ENCODE measurements around the gene DRAM2. TPM values are rescaled to one million over a fixed set of nuclear protein-coding genes. Genes with fewer than 3 reads are reported as not detected.
"Not testable (repeated sequence)": the region's sequence is repeated elsewhere in the genome, so short reads cannot be mapped to it uniquely, and the experiment has no call there.

Gene DRAM2
- total and polyA plus RNA-seq, 10 of the 15 experiments (the other 5 are each of a cell fraction or from before 2014, with no cell fraction given), result 39.1 to 229 (median 79.4) TPM

DNA sequence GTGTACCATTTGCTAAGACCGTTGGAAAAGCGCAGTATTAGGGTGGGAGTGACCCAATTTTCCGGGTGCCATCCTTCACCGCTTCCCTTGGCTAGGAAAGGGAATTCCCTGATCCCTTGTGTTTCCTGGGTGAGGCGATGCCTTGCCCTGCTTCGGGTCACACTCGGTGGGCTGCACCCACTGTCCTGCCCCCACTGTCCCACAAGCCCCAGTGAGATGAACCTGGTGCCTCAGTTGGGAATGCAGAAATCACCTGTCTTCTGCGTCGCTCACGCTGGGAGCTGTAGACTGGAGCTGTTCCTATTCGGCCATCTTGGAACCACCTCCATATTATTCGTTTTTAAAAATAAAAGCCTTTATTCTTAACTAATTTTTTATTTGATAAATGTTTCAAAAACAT is 60.6 kb downstream of the DRAM2 start:
- in situ Hi-C loops (cut with MboI); RAD21 ChIA-PET (ENCODE audit: unreplicated experiment); H3K4me3 ChIP-seq; H3K79me2 ChIP-seq (ENCODE audit: control insufficient read depth, insufficient read depth, low read length); ATAC-seq; H3K9me3 ChIP-seq (replicated peaks; ENCODE audit: control insufficient read depth, insufficient read depth, low read length); intact Hi-C loops (cut with micrococcal nuclease; ENCODE audit: unreplicated experiment); POLR2A ChIA-PET; CTCF ChIA-PET; H2AFZ ChIP-seq (ENCODE audit: control insufficient read depth, low read depth, low read length); DNase-seq (ENCODE audit: low read depth, low spot score); H3K36me3 ChIP-seq (ENCODE audit: control insufficient read depth in 2 of 2, insufficient read depth in 2 of 2, low read length in 1 of 2); H3K27me3 ChIP-seq (replicated peaks in 1 of 2; ENCODE audit: control insufficient read depth in 2 of 2, insufficient read depth in 2 of 2, low read length in 1 of 2); H3K4me1 ChIP-seq (ENCODE audit: control insufficient read depth, insufficient read depth, low read length); FAIRE-seq; H3K9ac ChIP-seq (ENCODE audit: control insufficient read depth, insufficient read depth, low read length); H3K27ac ChIP-seq (ENCODE audit: control insufficient read depth, insufficient read depth); H3K4me2 ChIP-seq (ENCODE audit: control insufficient read depth, insufficient read depth); H4K20me1 ChIP-seq (ENCODE audit: control insufficient read depth, insufficient read depth); BruUV-seq (replicated peaks); SMC1A ChIA-PET (ENCODE audit: uncharacterized antibody, unreplicated experiment): not testable (repeated sequence)
- WGBS (ENCODE audit: insufficient coverage, insufficient replicate concordance, low lambda C conversion rate, missing lambda C conversion rate), result 74% methylated on average over 12 of the region's 12 CpGs

DNA sequence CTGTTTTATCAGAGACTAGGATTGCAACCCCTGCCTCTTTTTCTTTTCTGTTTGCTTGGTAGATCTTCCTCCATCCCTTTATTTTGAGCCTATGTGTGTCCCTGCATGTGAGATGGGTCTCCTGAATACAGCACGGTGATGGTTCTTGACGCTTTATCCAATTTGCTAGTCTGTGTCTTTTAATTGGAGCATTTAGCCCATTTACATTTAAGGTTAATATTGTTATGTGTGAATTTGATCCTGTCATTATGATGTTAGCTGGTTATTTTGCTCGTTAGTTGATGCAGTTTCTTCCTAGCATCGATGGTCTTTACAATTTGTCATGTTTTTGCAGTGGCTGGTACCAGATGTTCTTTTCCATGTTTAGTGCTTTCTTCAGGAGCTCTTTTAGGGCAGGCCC is 62.6 kb downstream of the DRAM2 start:
- CTCF ChIA-PET; in situ Hi-C loops (cut with MboI); RAD21 ChIA-PET (ENCODE audit: unreplicated experiment); H3K27me3 ChIP-seq (replicated peaks in 1 of 2; ENCODE audit: control insufficient read depth in 2 of 2, insufficient read depth in 2 of 2, low read length in 1 of 2); H3K36me3 ChIP-seq (ENCODE audit: control insufficient read depth in 2 of 2, insufficient read depth in 2 of 2, low read length in 1 of 2); intact Hi-C loops (cut with micrococcal nuclease; ENCODE audit: unreplicated experiment); H4K20me1 ChIP-seq (ENCODE audit: control insufficient read depth, insufficient read depth); SMC1A ChIA-PET (ENCODE audit: uncharacterized antibody, unreplicated experiment); H3K9ac ChIP-seq (ENCODE audit: control insufficient read depth, insufficient read depth, low read length); H3K4me1 ChIP-seq (ENCODE audit: control insufficient read depth, insufficient read depth, low read length); BruUV-seq (replicated peaks); H2AFZ ChIP-seq (ENCODE audit: control insufficient read depth, low read depth, low read length); H3K4me2 ChIP-seq (ENCODE audit: control insufficient read depth, insufficient read depth); FAIRE-seq; H3K79me2 ChIP-seq (ENCODE audit: control insufficient read depth, insufficient read depth, low read length); POLR2A ChIA-PET; H3K9me3 ChIP-seq (replicated peaks; ENCODE audit: control insufficient read depth, insufficient read depth, low read length); ATAC-seq; H3K27ac ChIP-seq (ENCODE audit: control insufficient read depth, insufficient read depth); DNase-seq (ENCODE audit: low read depth, low spot score); H3K4me3 ChIP-seq: not testable (repeated sequence)
- 66% methylated on average over 4 of the region's 4 CpGs for WGBS (ENCODE audit: insufficient coverage, insufficient replicate concordance, low lambda C conversion rate, missing lambda C conversion rate)

Small RNAs within 50 kb of the gene (small RNA-seq; reads per million reads assigned to genes)
- gene AL355816.1, result not detected

Other genes starting within 250 kb of the DRAM2 start
- gene LRIF1, start 176.2 kb downstream of the DRAM2 start, total RNA-seq (2014; rRNA removed), result 13.4 and 15.5 TPM in 2 replicates
- 20.3 and 21.1 TPM in 2 replicates for gene LRIF1, start 176.2 kb downstream of the DRAM2 start, total RNA-seq (2014; rRNA removed; fragmentation: Illumina TruSeq; extraction: Trizol)
- gene LRIF1, start 176.2 kb downstream of the DRAM2 start, total RNA-seq (2021), result 12.8 and 13.4 TPM in 2 replicates
- gene LRIF1, start 176.2 kb downstream of the DRAM2 start, polyA plus RNA-seq (2011; rRNA removed), result 13.6 and 21.2 TPM in 2 replicates
- 17.0 and 23.6 TPM in 2 replicates for gene LRIF1, start 176.2 kb downstream of the DRAM2 start, polyA plus RNA-seq (2014; fragmentation: Illumina TruSeq; extraction: Trizol)
- 10 to 100 TPM; 15.4 to 16.1 TPM for gene LRIF1, start 176.2 kb downstream of the DRAM2 start, polyA plus RNA-seq (2014; fragmentation: Nextera tagmentation; extraction: Ambion mirVana)
- gene LRIF1, start 176.2 kb downstream of the DRAM2 start, polyA plus RNA-seq (2014; rRNA removed), result 9.7 TPM in 2 replicates
- gene LRIF1, start 176.2 kb downstream of the DRAM2 start, polyA plus RNA-seq (2016; fragmentation: Nextera tagmentation; extraction: Ambion mirVana), result 10 to 100 TPM; 16.6 to 17.7 TPM
- 56.0 and 70.0 TPM in 2 replicates for gene CEPT1, start 130 bp upstream of the DRAM2 start, total RNA-seq (2014; rRNA removed)
- 67.5 and 68.8 TPM in 2 replicates for gene CEPT1, start 130 bp upstream of the DRAM2 start, total RNA-seq (2014; rRNA removed; fragmentation: Illumina TruSeq; extraction: Trizol)
- 51.8 and 53.6 TPM in 2 replicates for gene CEPT1, start 130 bp upstream of the DRAM2 start, total RNA-seq (2021)
- gene CEPT1, start 130 bp upstream of the DRAM2 start, polyA plus RNA-seq (2011; rRNA removed), result 77.9 and 125 TPM in 2 replicates
- gene CEPT1, start 130 bp upstream of the DRAM2 start, polyA plus RNA-seq (2014; fragmentation: Illumina TruSeq; extraction: Trizol), result 60.1 and 83.5 TPM in 2 replicates
- 10 to 100 TPM; 29.4 to 55.5 TPM for gene CEPT1, start 130 bp upstream of the DRAM2 start, polyA plus RNA-seq (2014; fragmentation: Nextera tagmentation; extraction: Ambion mirVana)
- 42.4 and 52.7 TPM in 2 replicates for gene CEPT1, start 130 bp upstream of the DRAM2 start, polyA plus RNA-seq (2014; rRNA removed)
- 10 to 100 TPM; 53.1 to 54.1 TPM for gene CEPT1, start 130 bp upstream of the DRAM2 start, polyA plus RNA-seq (2016; fragmentation: Nextera tagmentation; extraction: Ambion mirVana)
- gene DENND2D, start 60.6 kb upstream of the DRAM2 start, total RNA-seq (2014; rRNA removed), result 164 and 170 TPM in 2 replicates
- gene DENND2D, start 60.6 kb upstream of the DRAM2 start, total RNA-seq (2014; rRNA removed; fragmentation: Illumina TruSeq; extraction: Trizol), result 187 and 196 TPM in 2 replicates
- 164 and 166 TPM in 2 replicates for gene DENND2D, start 60.6 kb upstream of the DRAM2 start, total RNA-seq (2021)
- gene DENND2D, start 60.6 kb upstream of the DRAM2 start, polyA plus RNA-seq (2011; rRNA removed), result 299 and 375 TPM in 2 replicates
- gene DENND2D, start 60.6 kb upstream of the DRAM2 start, polyA plus RNA-seq (2014; fragmentation: Illumina TruSeq; extraction: Trizol), result 193 and 221 TPM in 2 replicates
- 100 to 1,000 TPM; 149 to 200 TPM for gene DENND2D, start 60.6 kb upstream of the DRAM2 start, polyA plus RNA-seq (2014; fragmentation: Nextera tagmentation; extraction: Ambion mirVana)
- 149 and 157 TPM in 2 replicates for gene DENND2D, start 60.6 kb upstream of the DRAM2 start, polyA plus RNA-seq (2014; rRNA removed)
- 100 to 1,000 TPM; 162 to 179 TPM for gene DENND2D, start 60.6 kb upstream of the DRAM2 start, polyA plus RNA-seq (2016; fragmentation: Nextera tagmentation; extraction: Ambion mirVana)
- gene CHI3L2, start 87.6 kb upstream of the DRAM2 start, total RNA-seq (2014; rRNA removed), result 92.1 and 115 TPM in 2 replicates
- gene CHI3L2, start 87.6 kb upstream of the DRAM2 start, total RNA-seq (2014; rRNA removed; fragmentation: Illumina TruSeq; extraction: Trizol), result 88.8 and 105 TPM in 2 replicates
- 72.1 and 95.0 TPM in 2 replicates for gene CHI3L2, start 87.6 kb upstream of the DRAM2 start, total RNA-seq (2021)
- gene CHI3L2, start 87.6 kb upstream of the DRAM2 start, polyA plus RNA-seq (2011; rRNA removed), result 508 and 715 TPM in 2 replicates
- 124 and 170 TPM in 2 replicates for gene CHI3L2, start 87.6 kb upstream of the DRAM2 start, polyA plus RNA-seq (2014; fragmentation: Illumina TruSeq; extraction: Trizol)
- gene CHI3L2, start 87.6 kb upstream of the DRAM2 start, polyA plus RNA-seq (2014; fragmentation: Nextera tagmentation; extraction: Ambion mirVana), result 100 to 1,000 TPM; 151 to 216 TPM
- gene CHI3L2, start 87.6 kb upstream of the DRAM2 start, polyA plus RNA-seq (2014; rRNA removed), result 73.5 and 105 TPM in 2 replicates
- gene CHI3L2, start 87.6 kb upstream of the DRAM2 start, polyA plus RNA-seq (2016; fragmentation: Nextera tagmentation; extraction: Ambion mirVana), result 10 to 100 TPM; 37.1 to 39.3 TPM
- gene CHIA, start 150.8 kb upstream of the DRAM2 start, total RNA-seq (2014; rRNA removed), result not detected in 2 replicates
- gene CHIA, start 150.8 kb upstream of the DRAM2 start, total RNA-seq (2014; rRNA removed; fragmentation: Illumina TruSeq; extraction: Trizol), result not detected in 2 replicates
- not detected in 2 replicates for gene CHIA, start 150.8 kb upstream of the DRAM2 start, total RNA-seq (2021)
- not detected in 2 replicates for gene CHIA, start 150.8 kb upstream of the DRAM2 start, polyA plus RNA-seq (2011; rRNA removed)
- not detected in 2 replicates for gene CHIA, start 150.8 kb upstream of the DRAM2 start, polyA plus RNA-seq (2014; fragmentation: Illumina TruSeq; extraction: Trizol)
- not detected for gene CHIA, start 150.8 kb upstream of the DRAM2 start, polyA plus RNA-seq (2014; fragmentation: Nextera tagmentation; extraction: Ambion mirVana)
- gene CHIA, start 150.8 kb upstream of the DRAM2 start, polyA plus RNA-seq (2014; rRNA removed), result not detected in 2 replicates
- under 1 TPM in 1 of 2 experiments, not detected in 1; 0.21 TPM for gene CHIA, start 150.8 kb upstream of the DRAM2 start, polyA plus RNA-seq (2016; fragmentation: Nextera tagmentation; extraction: Ambion mirVana)